HCT116 (cell line): ENCODE results near the gene ZMYND11. TPM values are rescaled to one million over a fixed set of nuclear protein-coding genes. Genes with fewer than 3 reads are reported as not detected.

Source experiments
- ATAC-seq: fragments of 200-7000 bp; cut with Tn5 transposase; 2 replicates; pipeline ENCODE4 v1.9.1; 2020; ENCODE audit warnings: mild to moderate bottlenecking, moderate library complexity
- BruUV-seq: library from RNA; stranded (reverse); fragments of 400-500 nt; replicated peaks from 2 replicates; lab custom pipeline; 2021; lab: Mats Ljungman, UMichigan
- CTCF ChIA-PET: fragments of 300-600 bp; sonication (Branson Sonifier 250); formaldehyde crosslinking; loops from one replicate; lab custom pipeline; 2021; ENCODE audit warnings: antibody characterized with exemption; lab: Charles Lee
- POLR2A ChIA-PET: fragments of 300-600, 350-600 bp; sonication (Branson Sonifier 250); formaldehyde crosslinking; loops from one replicate; lab custom pipeline; 2021; ENCODE audit warnings: antibody characterized with exemption; lab: Charles Lee
- RAD21 ChIA-PET, 2 experiments: fragments of 300-600 bp; sonication (Branson Sonifier 250); formaldehyde crosslinking; loops; one replicate each; lab custom pipeline; 2023; ENCODE audit warnings: low total read pairs in 2 of 2; ENCODE audit not compliant: uncharacterized antibody in 2 of 2, unreplicated experiment in 2 of 2, low non-redundant PET in 1 of 2; lab: Charles Lee
- DNase-seq: peaks from one replicate; pipeline ENCODE4 v3.0.0-alpha.2; 2010; ENCODE audit warnings: low read depth, low spot score
- H2AFZ ChIP-seq: fragments of 200-600 bp; shearing (Covaris generic), sonication (generic); 2 replicates; pipeline ENCODE4 v1.6.1; 2017; ENCODE audit warnings: low read depth, mixed run types, mixed read lengths, antibody characterized with exemption, low read length; ENCODE audit not compliant: poor library complexity, severe bottlenecking
- H3K27ac ChIP-seq: 2 replicates; pipeline ENCODE4 v1.5.1; 2012; ENCODE audit warnings: low read depth, low read length
- H3K27me3 ChIP-seq: fragments of 200-600 bp; sonication (generic); 2 replicates; pipeline ENCODE4 v1.6.1; 2016; ENCODE audit warnings: mixed run types, low read length, mixed read lengths; ENCODE audit not compliant: insufficient read depth
- H3K36me3 ChIP-seq, 2 experiments: fragments of 200-500 bp in 1 of 2; fragments of 200-600 bp in 1 of 2; sonication (Bioruptor generic) in 1 of 2; sonication (generic) in 1 of 2; 2 replicates each; pipeline versions ENCODE4 v1.5.1 to v1.6.1; 2014 to 2016; ENCODE audit warnings: low read length in 2 of 2, inconsistent platforms in 1 of 2, mixed read lengths in 1 of 2, mixed run types in 1 of 2; ENCODE audit not compliant: insufficient read depth in 2 of 2, control insufficient read depth in 1 of 2
- H3K4me1 ChIP-seq, 2 experiments: fragments of 200-600 bp in 1 of 2; sonication (generic) in 1 of 2; 2 replicates each; pipeline versions ENCODE4 v1.5.1 to v1.6.1; 2012 to 2017; ENCODE audit warnings: low read length in 2 of 2, inconsistent platforms in 1 of 2, mild to moderate bottlenecking in 1 of 2, mixed read lengths in 1 of 2, mixed run types in 1 of 2, moderate library complexity in 1 of 2; ENCODE audit not compliant: insufficient read depth in 2 of 2, control insufficient read depth in 1 of 2
- H3K4me2 ChIP-seq: fragments of 200-600 bp; sonication (generic); 2 replicates; pipeline ENCODE4 v1.6.1; 2017; ENCODE audit warnings: mixed run types, low read length, mixed read lengths
- H3K4me3 ChIP-seq, 2 experiments: fragments of 200-600 bp in 1 of 2; sonication (generic) in 1 of 2; replicated peaks in 1 of 2; 2 replicates each; pipeline ENCODE4 v1.5.1; 2011 to 2016; ENCODE audit warnings: low read length in 2 of 2, control low read depth in 1 of 2, low read depth in 1 of 2, mild to moderate bottlenecking in 1 of 2, mixed read lengths in 1 of 2, mixed run types in 1 of 2
- H3K79me2 ChIP-seq: fragments of 200-600 bp; sonication (generic); 2 replicates; pipeline ENCODE4 v1.6.1; 2017; ENCODE audit warnings: mild to moderate bottlenecking, mixed run types, low read length, moderate library complexity, mixed read lengths; ENCODE audit not compliant: insufficient read depth
- H3K9ac ChIP-seq: fragments of 200-600 bp; sonication (generic); 2 replicates; pipeline ENCODE4 v1.6.1; 2016; ENCODE audit warnings: low read length, mixed read lengths
- H3K9me2 ChIP-seq: fragments of 200-600 bp; sonication (generic), shearing (Covaris generic); 2 replicates; pipeline ENCODE4 v1.6.1; 2017; ENCODE audit warnings: mixed run types, mild to moderate bottlenecking, moderate library complexity; ENCODE audit not compliant: insufficient read depth
- H3K9me3 ChIP-seq, 2 experiments: fragments of 200-500 bp in 1 of 2; fragments of 200-600 bp in 1 of 2; sonication (Bioruptor generic) in 1 of 2; sonication (generic) in 1 of 2; 2 replicates each; pipeline ENCODE4 v1.6.1; 2014 to 2017; ENCODE audit warnings: low read length in 2 of 2, mixed read lengths in 2 of 2, inconsistent platforms in 1 of 2, low read depth in 1 of 2, mild to moderate bottlenecking in 1 of 2, mixed run types in 1 of 2, moderate library complexity in 1 of 2; ENCODE audit not compliant: control insufficient read depth in 1 of 2, insufficient read depth in 1 of 2
- H4K20me1 ChIP-seq: fragments of 200-600 bp; sonication (generic), shearing (Covaris generic); 2 replicates; pipeline ENCODE4 v1.6.1; 2017; ENCODE audit warnings: mixed run types, mild to moderate bottlenecking, moderate library complexity; ENCODE audit not compliant: insufficient read depth
- CEBPB ChIP-seq: IDR thresholded peaks from 2 replicates; pipeline ENCODE4 v1.6.1; 2012; ENCODE audit warnings: low read depth
- ELF1 ChIP-seq: IDR thresholded peaks from 2 replicates; pipeline ENCODE4 v1.6.1; 2012; ENCODE audit warnings: low read depth, borderline replicate concordance
- EZH2 ChIP-seq: fragments of 200-600 bp; sonication (generic); IDR thresholded peaks from 2 replicates; pipeline ENCODE4 v1.6.1; 2017; ENCODE audit warnings: antibody characterized with exemption, mixed run types
- FOSL1 ChIP-seq: IDR thresholded peaks from 2 replicates; pipeline ENCODE4 v1.6.1; 2012; ENCODE audit warnings: low read depth
- MAX ChIP-seq: IDR thresholded peaks from 2 replicates; pipeline ENCODE4 v1.6.1; 2012
- POLR2A ChIP-seq: IDR thresholded peaks from 2 replicates; pipeline ENCODE4 v1.7.0; 2011; ENCODE audit warnings: borderline replicate concordance; ENCODE audit not compliant: insufficient read depth, insufficient read length; ENCODE audit errors: extremely low read depth
- RAD21 ChIP-seq: IDR thresholded peaks from 2 replicates; pipeline ENCODE4 v1.6.1; 2012; ENCODE audit warnings: low read depth, mild to moderate bottlenecking
- REST ChIP-seq: IDR thresholded peaks from 2 replicates; pipeline ENCODE4 v1.6.1; 2012; ENCODE audit warnings: low read depth
- SIN3A ChIP-seq: IDR thresholded peaks from 2 replicates; pipeline ENCODE4 v1.6.1; 2012; ENCODE audit warnings: low read depth
- SRF ChIP-seq: IDR thresholded peaks from 2 replicates; pipeline ENCODE4 v1.6.1; 2012; ENCODE audit warnings: low read depth
- YY1 ChIP-seq: IDR thresholded peaks from 2 replicates; pipeline ENCODE4 v1.6.1; 2011; ENCODE audit warnings: low read length, low read depth, moderate library complexity, mild to moderate bottlenecking; ENCODE audit not compliant: insufficient replicate concordance; ENCODE audit errors: extremely low read depth
- intact Hi-C: fragments of 100-400 bp; cut with micrococcal nuclease; formaldehyde crosslinking; loops from 2 replicates; pipeline ENCODE4 v1.10.0; 2022
- total RNA-seq: library from RNA; stranded (reverse); gene quantifications from one replicate; pipeline ENCODE4 v1.2.1, GENCODE V29; 2021; ENCODE audit not compliant: unreplicated experiment
- TF ChIP-seq, protein P1 (sequence below): IDR thresholded peaks from 2 replicates; pipeline ENCODE4 v1.6.1; 2011; ENCODE audit warnings: mild to moderate bottlenecking, low read length, moderate library complexity; ENCODE audit not compliant: insufficient replicate concordance; ENCODE audit errors: extremely low read depth
- TF ChIP-seq, protein P2 (sequence below): IDR thresholded peaks from 2 replicates; pipeline ENCODE4 v1.6.1; 2012

ZMYND11 gene
- total RNA-seq, 1 experiment from 2014 or later, result 28.3 TPM

- DNase-seq, result no peak
- Histone ChIP-seq H3K27me3 (no peaks in the 10 kb centered on the region), H3K4me1 (no peaks in the 10 kb centered on the region), H2AFZ (no peak overlapping the region), H3K4me3 (no peak overlapping the region), H3K9ac (no peak overlapping the region), H3K27ac (no peak overlapping the region), H4K20me1 (no peaks in the 10 kb centered on the region; the same call in 1 of the 2 replicates), H3K4me2 (no peak overlapping the region), H3K9me2 (no peaks in the 10 kb centered on the region), H3K9me3 (peaks cover 0 to 8% of the 10 kb centered on the region in 2 experiments; a peak in 2 of 4 replicates), H3K36me3 (0 out of 4 replicates have a peak, but pooled peaks cover 0 to 6% of the 10 kb centered on the region in 2 experiments), H3K79me2 (no peaks in the 10 kb centered on the region)
- ChIA-PET RAD21 (no interaction called here), POLR2A (no interaction called here), CTCF (no interaction called here)
- ATAC-seq, result no peak
- TF ChIP-seq ELF1 (no peak), EZH2 (no peak), POLR2A (no peak), REST (no peak), SIN3A (no peak), YY1 (no peak), RAD21 (no peak), SRF (no peak), CEBPB (no peak), MAX (no peak), FOSL1 (no peak)
- TF ChIP-seq, protein P1, sequence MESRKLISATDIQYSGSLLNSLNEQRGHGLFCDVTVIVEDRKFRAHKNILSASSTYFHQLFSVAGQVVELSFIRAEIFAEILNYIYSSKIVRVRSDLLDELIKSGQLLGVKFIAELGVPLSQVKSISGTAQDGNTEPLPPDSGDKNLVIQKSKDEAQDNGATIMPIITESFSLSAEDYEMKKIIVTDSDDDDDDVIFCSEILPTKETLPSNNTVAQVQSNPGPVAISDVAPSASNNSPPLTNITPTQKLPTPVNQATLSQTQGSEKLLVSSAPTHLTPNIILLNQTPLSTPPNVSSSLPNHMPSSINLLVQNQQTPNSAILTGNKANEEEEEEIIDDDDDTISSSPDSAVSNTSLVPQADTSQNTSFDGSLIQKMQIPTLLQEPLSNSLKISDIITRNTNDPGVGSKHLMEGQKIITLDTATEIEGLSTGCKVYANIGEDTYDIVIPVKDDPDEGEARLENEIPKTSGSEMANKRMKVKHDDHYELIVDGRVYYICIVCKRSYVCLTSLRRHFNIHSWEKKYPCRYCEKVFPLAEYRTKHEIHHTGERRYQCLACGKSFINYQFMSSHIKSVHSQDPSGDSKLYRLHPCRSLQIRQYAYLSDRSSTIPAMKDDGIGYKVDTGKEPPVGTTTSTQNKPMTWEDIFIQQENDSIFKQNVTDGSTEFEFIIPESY, result no peak
- TF ChIP-seq, protein P2, sequence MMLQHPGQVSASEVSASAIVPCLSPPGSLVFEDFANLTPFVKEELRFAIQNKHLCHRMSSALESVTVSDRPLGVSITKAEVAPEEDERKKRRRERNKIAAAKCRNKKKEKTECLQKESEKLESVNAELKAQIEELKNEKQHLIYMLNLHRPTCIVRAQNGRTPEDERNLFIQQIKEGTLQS, result no peak
- intact Hi-C loops, result no loop called here
- no TSS peak for BruUV-seq
Observed at GRCh38 chr10:182441-183201, 47.4 kb downstream of the ZMYND11 start.
